Suprapubic skin (tissue), 3 donors: Measurements from ENCODE around the gene CADM2.

Experiments used
- EP300 ChIP-seq: sonication (generic); formaldehyde crosslinking; IDR thresholded peaks from one replicate; pipeline ENCODE4 v1.6.1; 2017; ENCODE audit warnings: antibody characterized with exemption
- POLR2A ChIP-seq, 2 donors: fragments of 450-650 bp; IDR thresholded peaks; one replicate each; pipeline ENCODE4 v1.6.1; 2017; ENCODE audit warnings: antibody characterized with exemption in 2 of 2, mild to moderate bottlenecking in 2 of 2, moderate library complexity in 2 of 2
- TF ChIP-seq, protein P1 (sequence below), 2 donors: fragments of 200-600 bp in 1 of 2; fragments of 450-650 bp in 1 of 2; sonication (generic) in 1 of 2; IDR thresholded peaks; one replicate each; pipeline ENCODE4 v1.5.1; 2016 to 2019; ENCODE audit warnings: antibody characterized with exemption in 2 of 2, mild to moderate bottlenecking in 1 of 2, moderate library complexity in 1 of 2

DNA sequence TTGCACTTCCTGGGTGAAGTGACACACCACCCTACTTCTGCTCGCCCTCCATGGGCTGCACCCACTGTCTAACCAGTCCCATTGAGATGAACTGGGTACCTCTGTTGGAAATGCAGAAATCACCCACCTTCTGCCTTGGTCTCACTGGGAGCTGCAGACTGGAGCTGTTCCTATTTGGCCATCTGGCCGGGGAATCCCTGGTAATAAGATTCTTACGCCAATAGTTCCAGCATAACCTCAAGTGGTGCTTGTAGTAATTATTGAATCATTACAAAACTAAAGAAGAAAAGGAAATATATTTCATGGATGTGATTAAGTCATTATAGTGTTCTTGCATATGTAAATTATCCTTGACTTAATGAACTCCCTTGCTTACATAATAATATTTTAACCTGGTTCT, 841.9 kb downstream of the CADM2 start:
- TF ChIP-seq POLR2A (IDR thresholded peaks at IDR 0.05) (no peak), EP300 (no peak)
- TF ChIP-seq, protein P1, sequence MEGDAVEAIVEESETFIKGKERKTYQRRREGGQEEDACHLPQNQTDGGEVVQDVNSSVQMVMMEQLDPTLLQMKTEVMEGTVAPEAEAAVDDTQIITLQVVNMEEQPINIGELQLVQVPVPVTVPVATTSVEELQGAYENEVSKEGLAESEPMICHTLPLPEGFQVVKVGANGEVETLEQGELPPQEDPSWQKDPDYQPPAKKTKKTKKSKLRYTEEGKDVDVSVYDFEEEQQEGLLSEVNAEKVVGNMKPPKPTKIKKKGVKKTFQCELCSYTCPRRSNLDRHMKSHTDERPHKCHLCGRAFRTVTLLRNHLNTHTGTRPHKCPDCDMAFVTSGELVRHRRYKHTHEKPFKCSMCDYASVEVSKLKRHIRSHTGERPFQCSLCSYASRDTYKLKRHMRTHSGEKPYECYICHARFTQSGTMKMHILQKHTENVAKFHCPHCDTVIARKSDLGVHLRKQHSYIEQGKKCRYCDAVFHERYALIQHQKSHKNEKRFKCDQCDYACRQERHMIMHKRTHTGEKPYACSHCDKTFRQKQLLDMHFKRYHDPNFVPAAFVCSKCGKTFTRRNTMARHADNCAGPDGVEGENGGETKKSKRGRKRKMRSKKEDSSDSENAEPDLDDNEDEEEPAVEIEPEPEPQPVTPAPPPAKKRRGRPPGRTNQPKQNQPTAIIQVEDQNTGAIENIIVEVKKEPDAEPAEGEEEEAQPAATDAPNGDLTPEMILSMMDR (IDR thresholded peaks at IDR 0.05) = no peak
